HCT116 (cell line): ENCODE results near the gene SAMD7.

Source experiments
- EZH2 ChIP-seq: fragments of 200-600 bp; sonication (generic); IDR thresholded peaks from 2 replicates; pipeline ENCODE4 v1.6.1; 2017; ENCODE audit warnings: antibody characterized with exemption, mixed run types
- EZH2phosphoT487 ChIP-seq: fragments of 200-600 bp; IDR thresholded peaks from 2 replicates; pipeline ENCODE4 v1.6.1; 2018; ENCODE audit warnings: antibody characterized with exemption, borderline replicate concordance
- JUND ChIP-seq: IDR thresholded peaks from 2 replicates; pipeline ENCODE4 v1.6.1; 2012
- POLR2A ChIP-seq: IDR thresholded peaks from 2 replicates; pipeline ENCODE4 v1.7.0; 2011; ENCODE audit warnings: borderline replicate concordance; ENCODE audit not compliant: insufficient read depth, insufficient read length; ENCODE audit errors: extremely low read depth
- POLR2AphosphoS5 ChIP-seq: IDR thresholded peaks from 2 replicates; pipeline ENCODE4 v1.6.1; 2011; ENCODE audit warnings: mild to moderate bottlenecking, low read depth, low read length, moderate library complexity
- RAD21 ChIP-seq: IDR thresholded peaks from 2 replicates; pipeline ENCODE4 v1.6.1; 2012; ENCODE audit warnings: low read depth, mild to moderate bottlenecking
- SIN3A ChIP-seq: IDR thresholded peaks from 2 replicates; pipeline ENCODE4 v1.6.1; 2012; ENCODE audit warnings: low read depth
- TCF7L2 ChIP-seq: IDR thresholded peaks from 2 replicates; pipeline ENCODE4 v1.7.0; 2011; ENCODE audit warnings: borderline replicate concordance, inconsistent platforms; ENCODE audit not compliant: insufficient read depth, insufficient read length; ENCODE audit errors: extremely low read depth
- TF ChIP-seq, protein P1 (sequence below), 3 experiments: fragments of 200-600 bp in 1 of 3; sonication (generic) in 1 of 3; IDR thresholded peaks in 2 of 3; conservative IDR thresholded peaks in 1 of 3; 2 replicates each; pipeline ENCODE4 v1.5.1; 2012 to 2017; ENCODE audit warnings: low read depth in 2 of 3, low read length in 2 of 3, antibody characterized with exemption in 1 of 3, borderline replicate concordance in 1 of 3, control low read depth in 1 of 3, mild to moderate bottlenecking in 1 of 3, mixed read lengths in 1 of 3, mixed run types in 1 of 3, moderate library complexity in 1 of 3; ENCODE audit not compliant: insufficient read depth in 1 of 3
- TF ChIP-seq, protein P2 (sequence below): IDR thresholded peaks from 2 replicates; pipeline ENCODE4 v1.6.1; 2012

DNA sequence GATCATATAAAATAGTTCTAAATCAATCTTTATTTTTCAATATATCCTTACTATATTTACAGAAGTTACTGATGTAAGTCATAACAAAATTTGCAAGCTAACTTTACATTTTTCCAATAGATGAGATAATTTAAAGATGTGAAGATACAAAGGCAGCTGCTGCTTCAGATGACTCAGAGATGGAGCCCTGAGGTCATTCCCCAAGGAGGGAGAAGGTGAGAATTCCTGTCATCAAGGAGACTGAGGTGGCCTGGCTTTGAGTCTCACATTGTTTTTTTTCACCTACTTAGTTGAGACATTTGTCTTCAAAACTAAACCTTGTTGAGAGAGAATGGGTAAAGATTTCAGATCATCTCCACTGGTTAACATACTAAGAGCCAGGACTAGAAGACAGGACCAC, 3.9 kb upstream of the SAMD7 start:
- TF ChIP-seq, protein P1, sequence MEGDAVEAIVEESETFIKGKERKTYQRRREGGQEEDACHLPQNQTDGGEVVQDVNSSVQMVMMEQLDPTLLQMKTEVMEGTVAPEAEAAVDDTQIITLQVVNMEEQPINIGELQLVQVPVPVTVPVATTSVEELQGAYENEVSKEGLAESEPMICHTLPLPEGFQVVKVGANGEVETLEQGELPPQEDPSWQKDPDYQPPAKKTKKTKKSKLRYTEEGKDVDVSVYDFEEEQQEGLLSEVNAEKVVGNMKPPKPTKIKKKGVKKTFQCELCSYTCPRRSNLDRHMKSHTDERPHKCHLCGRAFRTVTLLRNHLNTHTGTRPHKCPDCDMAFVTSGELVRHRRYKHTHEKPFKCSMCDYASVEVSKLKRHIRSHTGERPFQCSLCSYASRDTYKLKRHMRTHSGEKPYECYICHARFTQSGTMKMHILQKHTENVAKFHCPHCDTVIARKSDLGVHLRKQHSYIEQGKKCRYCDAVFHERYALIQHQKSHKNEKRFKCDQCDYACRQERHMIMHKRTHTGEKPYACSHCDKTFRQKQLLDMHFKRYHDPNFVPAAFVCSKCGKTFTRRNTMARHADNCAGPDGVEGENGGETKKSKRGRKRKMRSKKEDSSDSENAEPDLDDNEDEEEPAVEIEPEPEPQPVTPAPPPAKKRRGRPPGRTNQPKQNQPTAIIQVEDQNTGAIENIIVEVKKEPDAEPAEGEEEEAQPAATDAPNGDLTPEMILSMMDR (IDR thresholded peaks at IDR 0.05 in 2 of 3, conservative IDR thresholded peaks at IDR 0.05 in 1 of 3; ENCODE audit: borderline replicate concordance in 1 of 3, insufficient read depth in 1 of 3, low read depth in 2 of 3, low read length in 2 of 3), result no peak
- TF ChIP-seq POLR2AphosphoS5, result no peak
- TF ChIP-seq TCF7L2, result no peak
- no peak for TF ChIP-seq POLR2A
- TF ChIP-seq, protein P2, sequence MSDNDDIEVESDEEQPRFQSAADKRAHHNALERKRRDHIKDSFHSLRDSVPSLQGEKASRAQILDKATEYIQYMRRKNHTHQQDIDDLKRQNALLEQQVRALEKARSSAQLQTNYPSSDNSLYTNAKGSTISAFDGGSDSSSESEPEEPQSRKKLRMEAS, result no peak
- no peak for TF ChIP-seq EZH2
- TF ChIP-seq JUND, result no peak
- no peak for TF ChIP-seq EZH2phosphoT487
- TF ChIP-seq RAD21, result no peak
- no peak for TF ChIP-seq SIN3A
